Testis (tissue), 3 donors: ENCODE results near the gene TAX1BP3. TPM values are rescaled to one million over a fixed set of nuclear protein-coding genes. Genes with fewer than 3 reads are reported as not detected.
A peak's percentile ranks its signal among the peaks of the same experiment; 100 is the strongest.

Experiments
- DNase-seq: peaks from one replicate; pipeline ENCODE4 v3.0.0-alpha.2; 2019
- H3K27ac ChIP-seq, 2 donors: fragments of 200-600 bp; sonication (generic); one replicate each; pipeline ENCODE4 v1.5.1; 2019
- H3K27me3 ChIP-seq: fragments of 200-600 bp; sonication (generic); one replicate; pipeline ENCODE4 v1.5.1; 2019
- H3K36me3 ChIP-seq: fragments of 200-600 bp; sonication (generic); one replicate; pipeline ENCODE4 v1.5.1; 2017; ENCODE audit warnings: low read depth; ENCODE audit errors: missing control alignments
- H3K4me1 ChIP-seq: fragments of 200-600 bp; sonication (generic); one replicate; pipeline ENCODE4 v1.5.1; 2019
- H3K4me3 ChIP-seq, 2 donors: fragments of 200-600 bp; sonication (generic); one replicate each; pipeline ENCODE4 v1.5.1; 2017 to 2019
- H3K9me3 ChIP-seq: fragments of 200-600 bp; sonication (generic); one replicate; pipeline ENCODE4 v1.5.1; 2017
- POLR2A ChIP-seq: fragments of 450-650 bp; IDR thresholded peaks from one replicate; pipeline ENCODE4 v1.6.1; 2017; ENCODE audit warnings: antibody characterized with exemption, mild to moderate bottlenecking, moderate library complexity
- WGBS, 2 donors: methylation state at CpG; one replicate each; pipeline ENCODE4 v1.1.5; 2018; 5-methylcytosine and 5-hydroxymethylcytosine counted together
- intact Hi-C: fragments of 100-400 bp; cut with DNase I; formaldehyde crosslinking; loops from one replicate; pipeline ENCODE4 v1.15.1; 2023; ENCODE audit warnings: low total_unique reads
- polyA plus RNA-seq: library from polyadenylated mRNA; stranded (reverse); fragments of 350-450 nt; fragmentation: Illumina TruSeq; extraction: RNeasy Lipid Tissue Mini Kit (QIAGEN cat#74804); gene quantifications from one replicate; pipeline ENCODE4 v1.2.3, GENCODE V29; 2014; ENCODE audit warnings: low read depth, low replicate concordance; ENCODE audit not compliant: insufficient read depth
- total RNA-seq, 2 donors: library from RNA; depleted of rRNA; stranded (reverse); fragments of >200 nt; gene quantifications; one replicate each; pipeline ENCODE4 v1.2.3, GENCODE V29; 2016
- TF ChIP-seq, protein P1 (sequence below), 3 experiments: fragments of 450-650 bp in 2 of 3; fragments of 200-600 bp in 1 of 3; sonication (generic) in 1 of 3; IDR thresholded peaks; one replicate each; pipeline ENCODE4 v1.5.1; 2016 to 2019; ENCODE audit warnings: antibody characterized with exemption in 3 of 3, mild to moderate bottlenecking in 2 of 3, moderate library complexity in 1 of 3

The TAX1BP3 gene
- total and polyA plus RNA-seq, 3 donors from 2014 or later: 93.6 to 212 (median 150) TPM

DNA sequence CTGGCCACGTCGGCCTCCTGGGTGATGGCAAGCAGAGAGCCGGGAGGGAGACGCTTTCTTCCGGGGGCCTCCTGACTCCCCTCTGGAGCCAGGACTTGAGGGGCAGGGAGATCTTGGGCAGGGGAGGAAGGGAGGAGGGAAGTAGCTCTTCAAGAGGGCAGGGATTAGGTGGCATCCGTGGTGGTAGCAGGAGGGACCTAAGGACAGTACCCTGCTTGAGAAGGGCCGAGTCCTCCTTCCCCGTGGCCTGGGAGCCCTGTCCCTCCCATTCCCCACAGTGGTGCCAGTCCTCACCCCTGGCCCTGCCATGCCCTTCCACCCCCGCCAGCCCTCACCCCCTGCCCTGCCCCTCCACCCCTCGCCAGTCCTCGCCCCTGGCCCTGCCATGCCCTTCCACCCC lies 12.6 kb downstream of the TAX1BP3 start:
- H3K9me3 ChIP-seq: no peaks in the 10 kb centered on the region
- TF ChIP-seq, protein P1, sequence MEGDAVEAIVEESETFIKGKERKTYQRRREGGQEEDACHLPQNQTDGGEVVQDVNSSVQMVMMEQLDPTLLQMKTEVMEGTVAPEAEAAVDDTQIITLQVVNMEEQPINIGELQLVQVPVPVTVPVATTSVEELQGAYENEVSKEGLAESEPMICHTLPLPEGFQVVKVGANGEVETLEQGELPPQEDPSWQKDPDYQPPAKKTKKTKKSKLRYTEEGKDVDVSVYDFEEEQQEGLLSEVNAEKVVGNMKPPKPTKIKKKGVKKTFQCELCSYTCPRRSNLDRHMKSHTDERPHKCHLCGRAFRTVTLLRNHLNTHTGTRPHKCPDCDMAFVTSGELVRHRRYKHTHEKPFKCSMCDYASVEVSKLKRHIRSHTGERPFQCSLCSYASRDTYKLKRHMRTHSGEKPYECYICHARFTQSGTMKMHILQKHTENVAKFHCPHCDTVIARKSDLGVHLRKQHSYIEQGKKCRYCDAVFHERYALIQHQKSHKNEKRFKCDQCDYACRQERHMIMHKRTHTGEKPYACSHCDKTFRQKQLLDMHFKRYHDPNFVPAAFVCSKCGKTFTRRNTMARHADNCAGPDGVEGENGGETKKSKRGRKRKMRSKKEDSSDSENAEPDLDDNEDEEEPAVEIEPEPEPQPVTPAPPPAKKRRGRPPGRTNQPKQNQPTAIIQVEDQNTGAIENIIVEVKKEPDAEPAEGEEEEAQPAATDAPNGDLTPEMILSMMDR (IDR thresholded peaks at IDR 0.05): no peak
- TF ChIP-seq POLR2A: no peak
- WGBS, 2 donors: 89 to 97% methylated on average over 9 to 10 of the region's 11 CpGs
- no peak for DNase-seq
- no peaks in the 10 kb centered on the region for H3K36me3 ChIP-seq
- H3K27ac ChIP-seq: no peak overlapping the region
- peaks cover 40% of the 10 kb centered on the region for H3K4me1 ChIP-seq
- intact Hi-C loops: no loop called here
- H3K4me3 ChIP-seq: no peak overlapping the region
- H3K27me3 ChIP-seq: no peaks in the 10 kb centered on the region

DNA sequence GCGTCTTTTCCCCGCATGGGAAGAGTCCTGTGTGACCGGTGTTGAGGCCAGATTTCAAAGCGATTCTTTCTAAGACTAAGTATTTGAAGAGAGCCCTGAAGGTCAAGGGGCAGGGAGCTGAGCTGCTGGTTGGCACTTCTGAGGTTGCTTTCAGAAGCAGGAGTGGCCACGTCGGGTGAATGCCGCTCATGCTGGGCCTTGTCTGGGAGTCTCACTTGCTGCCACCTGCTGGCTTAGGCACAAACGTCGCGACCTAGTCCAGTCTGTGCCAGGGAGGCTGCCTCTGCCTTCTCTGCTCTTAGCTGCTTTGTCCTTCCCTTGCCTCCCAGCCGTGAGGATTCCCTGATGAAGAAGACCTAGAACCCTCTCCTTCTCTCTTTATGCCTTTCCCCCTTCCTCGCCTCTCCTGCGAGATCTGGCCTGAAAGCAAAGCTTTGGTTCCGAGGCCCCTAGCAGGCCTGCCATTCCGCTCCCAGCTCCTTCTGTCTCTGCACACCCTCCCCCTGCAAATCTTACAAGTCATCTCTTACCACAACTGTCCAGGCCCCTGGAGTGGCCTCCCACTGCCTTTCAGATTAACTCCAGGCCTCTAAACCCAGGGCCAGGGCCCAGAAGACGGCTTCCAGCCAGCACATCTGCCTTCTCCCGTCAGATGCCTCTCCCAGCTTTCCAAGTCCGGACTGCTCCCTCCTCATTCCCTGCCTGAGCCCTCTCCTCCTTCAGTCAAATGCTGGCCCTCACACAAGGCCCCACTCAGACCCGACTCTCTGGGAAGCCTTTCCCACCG lies 20.4 kb downstream of the TAX1BP3 start:
- Histone ChIP-seq H3K27me3 (no peaks in the 10 kb centered on the region), H3K27ac (no peak overlapping the region), H3K4me1 (peaks cover 6% of the 10 kb centered on the region), H3K9me3 (no peaks in the 10 kb centered on the region), H3K4me3 (no peak overlapping the region), H3K36me3 (no peaks in the 10 kb centered on the region)
- DNase-seq: peak; percentile 87
- WGBS, 2 donors: 72 to 86% methylated on average over 16 to 20 of the region's 20 CpGs
- TF ChIP-seq, protein P1 (IDR thresholded peaks at IDR 0.05): peak in 2 of 3 experiments; percentile 13 to 34
- no peak for TF ChIP-seq POLR2A
- intact Hi-C loops: no loop called here

DNA sequence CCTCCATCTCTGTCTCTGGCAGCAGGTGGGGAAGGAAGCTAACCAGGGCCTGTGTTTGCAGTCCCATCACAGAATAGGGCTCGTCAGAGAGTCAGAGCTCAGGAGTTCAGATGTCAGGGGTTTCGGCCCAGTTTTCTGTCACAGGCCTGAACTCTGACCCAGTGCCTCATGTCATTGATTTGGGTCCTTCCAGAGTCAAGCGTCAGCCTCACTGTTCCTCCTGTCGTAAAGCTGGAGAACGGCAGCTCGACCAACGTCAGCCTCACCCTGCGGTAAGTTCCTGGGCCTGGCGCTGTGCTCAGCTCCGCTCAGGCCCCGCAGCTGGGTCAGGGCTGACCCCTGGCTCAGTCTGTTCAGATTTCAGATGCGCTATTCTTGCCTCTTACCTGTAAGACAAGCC lies 21.1 kb downstream of the TAX1BP3 start:
- no peaks in the 10 kb centered on the region for H3K36me3 ChIP-seq
- TF ChIP-seq POLR2A: no peak
- TF ChIP-seq, protein P1 (IDR thresholded peaks at IDR 0.05): no peak
- intact Hi-C loops: no loop called here

DNA sequence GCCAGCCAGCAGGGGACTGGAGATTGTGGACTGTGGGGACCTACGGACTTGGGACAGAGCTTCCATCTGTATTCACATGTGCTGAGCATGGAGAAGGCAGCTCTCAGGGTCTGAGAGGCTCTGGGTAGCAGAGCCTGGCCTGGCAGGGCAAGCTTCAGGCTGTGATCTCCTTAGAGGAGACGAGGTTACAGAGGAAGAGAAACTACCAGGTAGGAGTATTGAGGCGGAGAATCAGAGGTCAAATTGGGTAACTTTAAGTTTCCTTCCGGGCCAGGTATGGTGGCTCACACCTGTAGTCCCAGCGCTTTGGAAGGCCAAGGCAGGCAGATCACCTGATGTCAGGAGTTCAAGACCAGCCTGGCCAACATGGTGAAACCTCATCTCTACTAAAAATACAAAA lies 23.1 kb downstream of the TAX1BP3 start:
- TF ChIP-seq, protein P1 (IDR thresholded peaks at IDR 0.05): no peak
- TF ChIP-seq POLR2A: no peak
- Histone ChIP-seq H3K9me3 (no peaks in the 10 kb centered on the region), H3K36me3 (no peaks in the 10 kb centered on the region), H3K27ac (no peak overlapping the region), H3K27me3 (no peaks in the 10 kb centered on the region), H3K4me1 (peaks cover 11% of the 10 kb centered on the region), H3K4me3 (no peak overlapping the region)
- intact Hi-C loops: no loop called here
- no peak for DNase-seq
- 60 to 67% methylated on average over 5 of the region's 5 CpGs for WGBS, 2 donors

More for the DNA sequence above, 21.1 kb downstream of the TAX1BP3 start:
- no peak for DNase-seq
- no peaks in the 10 kb centered on the region for H3K9me3 ChIP-seq
- H3K4me3 ChIP-seq: no peak overlapping the region
- H3K4me1 ChIP-seq: peaks cover 6% of the 10 kb centered on the region
- no peak overlapping the region for H3K27ac ChIP-seq
- 85 to 89% methylated on average over 7 to 12 of the region's 12 CpGs for WGBS, 2 donors
- no peaks in the 10 kb centered on the region for H3K27me3 ChIP-seq
